ENCODE results near the gene RPP14. TPM values are rescaled to one million over a fixed set of nuclear protein-coding genes. Genes with fewer than 3 reads are reported as not detected.
"Not testable (repeated sequence)": the region's sequence is repeated elsewhere in the genome, so short reads cannot be mapped to it uniquely, and the experiment has no call there.

RPP14 gene
- total RNA-seq, 2 donors from 2014 or later = 22.0 to 23.6 TPM

- Mint-ChIP-seq H3K9me3 (no peaks in the 10 kb centered on the region), H3K4me1 (no peaks in the 10 kb centered on the region), H3K27ac (no peak overlapping the region), H3K4me3 (no peak overlapping the region), H3K27me3 (ENCODE audit: insufficient read depth) (no peaks in the 10 kb centered on the region), H3K36me3 (ENCODE audit: low read depth) (peaks cover 6% of the 10 kb centered on the region)
- H3K9me3 ChIP-seq (ENCODE audit: control insufficient read depth, low read length) = no peaks in the 10 kb centered on the region
- DNase-seq = no peak
- TF ChIP-seq CTCF (conservative IDR thresholded peaks at IDR 0.05) = no peak
- no peaks in the 10 kb centered on the region for H3K36me3 ChIP-seq (ENCODE audit: control insufficient read depth, insufficient read depth, low read length)
- no peak overlapping the region for H3K4me3 ChIP-seq (ENCODE audit: low read length)
- no peaks in the 10 kb centered on the region for H3K27me3 ChIP-seq (ENCODE audit: control insufficient read depth, insufficient read depth, low read length, poor library complexity, severe bottlenecking)
- H3K9ac ChIP-seq (ENCODE audit: extremely low read depth, low read length, poor library complexity, severe bottlenecking) = no peak overlapping the region
- WGBS, 2 experiments (ENCODE audit: insufficient coverage in 1 of 2, insufficient read length in 1 of 2) = no CpG with 5 or more reads among the region's 1 CpG
- H3K4me1 ChIP-seq (ENCODE audit: control insufficient read depth, insufficient read depth, low read length) = no peaks in the 10 kb centered on the region
- H3K27ac ChIP-seq (ENCODE audit: low read depth, low read length) = no peak overlapping the region
Observed at GRCh38 chr3:58266577-58266976, 39.5 kb upstream of the RPP14 start.

- not testable (repeated sequence) for H3K4me1 Mint-ChIP-seq; H3K27me3 ChIP-seq (ENCODE audit: control insufficient read depth, insufficient read depth, low read length, poor library complexity, severe bottlenecking); H3K9me3 Mint-ChIP-seq; H3K9ac ChIP-seq (ENCODE audit: extremely low read depth, low read length, poor library complexity, severe bottlenecking); H3K27ac Mint-ChIP-seq; H3K4me3 ChIP-seq (ENCODE audit: low read length); H3K27me3 Mint-ChIP-seq (ENCODE audit: insufficient read depth); H3K4me1 ChIP-seq (ENCODE audit: control insufficient read depth, insufficient read depth, low read length); H3K9me3 ChIP-seq (ENCODE audit: control insufficient read depth, low read length); H3K36me3 ChIP-seq (ENCODE audit: control insufficient read depth, insufficient read depth, low read length); DNase-seq; H3K27ac ChIP-seq (ENCODE audit: low read depth, low read length); H3K4me3 Mint-ChIP-seq
- 86 to 89% methylated on average over 1 of the region's 1 CpG for WGBS, 2 experiments (ENCODE audit: insufficient coverage in 1 of 2, insufficient read length in 1 of 2)
- H3K36me3 Mint-ChIP-seq (ENCODE audit: low read depth) = peaks cover 11% of the 10 kb centered on the region
Observed at GRCh38 chr3:58267543-58267942, 38.5 kb upstream of the RPP14 start.

- Histone ChIP-seq H3K36me3 (ENCODE audit: control insufficient read depth, insufficient read depth, low read length) (peaks cover 4% of the 10 kb centered on the region), H3K4me1 (ENCODE audit: control insufficient read depth, insufficient read depth, low read length) (no peaks in the 10 kb centered on the region), H3K27ac (ENCODE audit: low read depth, low read length) (no peak overlapping the region), H3K4me3 (ENCODE audit: low read length) (no peak overlapping the region), H3K9ac (ENCODE audit: extremely low read depth, low read length, poor library complexity, severe bottlenecking) (no peak overlapping the region), H3K9me3 (ENCODE audit: control insufficient read depth, low read length) (no peaks in the 10 kb centered on the region), H3K27me3 (ENCODE audit: control insufficient read depth, insufficient read depth, low read length, poor library complexity, severe bottlenecking) (no peaks in the 10 kb centered on the region)
- no peak for TF ChIP-seq CTCF (conservative IDR thresholded peaks at IDR 0.05)
- 89 to 100% methylated on average over 2 of the region's 2 CpGs for WGBS, 2 experiments (ENCODE audit: insufficient coverage in 1 of 2, insufficient read length in 1 of 2)
- H3K36me3 Mint-ChIP-seq (ENCODE audit: low read depth) = peaks cover 23% of the 10 kb centered on the region
- no peaks in the 10 kb centered on the region for H3K9me3 Mint-ChIP-seq
- H3K27me3 Mint-ChIP-seq (ENCODE audit: insufficient read depth) = no peaks in the 10 kb centered on the region
- H3K4me3 Mint-ChIP-seq = no peak overlapping the region
- no peak for DNase-seq
- H3K27ac Mint-ChIP-seq = no peak overlapping the region
- no peaks in the 10 kb centered on the region for H3K4me1 Mint-ChIP-seq
Observed at GRCh38 chr3:58269356-58269755, 36.7 kb upstream of the RPP14 start.

- Mint-ChIP-seq H3K4me3 (no peak overlapping the region), H3K9me3 (peaks cover 3% of the 10 kb centered on the region), H3K36me3 (ENCODE audit: low read depth) (peaks cover 31% of the 10 kb centered on the region), H3K27me3 (ENCODE audit: insufficient read depth) (no peaks in the 10 kb centered on the region), H3K27ac (no peak overlapping the region), H3K4me1 (no peaks in the 10 kb centered on the region)
- no peak for TF ChIP-seq CTCF (conservative IDR thresholded peaks at IDR 0.05)
- 64 to 94% methylated on average over 2 of the region's 2 CpGs for WGBS, 2 experiments (ENCODE audit: insufficient coverage in 1 of 2, insufficient read length in 1 of 2)
- no peak overlapping the region for H3K9ac ChIP-seq (ENCODE audit: extremely low read depth, low read length, poor library complexity, severe bottlenecking)
- no peak for DNase-seq
- no peaks in the 10 kb centered on the region for H3K9me3 ChIP-seq (ENCODE audit: control insufficient read depth, low read length)
- H3K4me1 ChIP-seq (ENCODE audit: control insufficient read depth, insufficient read depth, low read length) = no peaks in the 10 kb centered on the region
- no peak overlapping the region for H3K27ac ChIP-seq (ENCODE audit: low read depth, low read length)
- no peak overlapping the region for H3K4me3 ChIP-seq (ENCODE audit: low read length)
- no peaks in the 10 kb centered on the region for H3K27me3 ChIP-seq (ENCODE audit: control insufficient read depth, insufficient read depth, low read length, poor library complexity, severe bottlenecking)
- H3K36me3 ChIP-seq (ENCODE audit: control insufficient read depth, insufficient read depth, low read length) = peaks cover 4% of the 10 kb centered on the region
Observed at GRCh38 chr3:58270485-58270884, 35.6 kb upstream of the RPP14 start.
